Stimulated activated CD4-positive, alpha-beta T cell treated with anti-CD3 and anti-CD28 coated beads, Interleukin-12 subunit alpha, Interleukin-12 subunit beta, amount 100 ng/mL, for 4 hours (primary cell): ENCODE data around the gene TBX20.

ENCODE experiments used
- DNase-seq: peaks from one replicate; pipeline ENCODE4 v3.0.0-alpha.2; 2020

The TBX20 gene

GRCh38 chr7:35253710-35254495, at the start of gene TBX20:
Gene TBX20, minus strand, starts transcription at chr7:35254100. Its CDS starts 480 bp downstream, at chr7:35253620.
- DNase-seq = no peak

GRCh38 chr7:35289376-35289775, 35.5 kb upstream of the TBX20 start:
- DNase-seq = no peak

GRCh38 chr7:35286986-35287385, 33.1 kb upstream of the TBX20 start:
- no peak for DNase-seq

- no peak for DNase-seq
These were observed 32.5 kb upstream of the TBX20 start for GRCh38 chr7:35286422-35286821.

- no peak for DNase-seq
These were observed 31.9 kb upstream of the TBX20 start for GRCh38 chr7:35285799-35286198.

- no peak for DNase-seq
These were observed 27.0 kb upstream of the TBX20 start for GRCh38 chr7:35280902-35281301.

GRCh38 chr7:35277359-35277758, 23.5 kb upstream of the TBX20 start:
- no peak for DNase-seq

- DNase-seq = no peak
These were observed 18.3 kb upstream of the TBX20 start for GRCh38 chr7:35272246-35272645.

- DNase-seq = no peak
These were observed 15.1 kb upstream of the TBX20 start for GRCh38 chr7:35268953-35269352.

GRCh38 chr7:35267411-35267810, 13.5 kb upstream of the TBX20 start:
- DNase-seq = no peak

- DNase-seq = no peak
These were observed 9.5 kb upstream of the TBX20 start for GRCh38 chr7:35263396-35263795.

- no peak for DNase-seq
These were observed 7.8 kb upstream of the TBX20 start for GRCh38 chr7:35261476-35262285.

- no peak for DNase-seq
These were observed 7.1 kb upstream of the TBX20 start for GRCh38 chr7:35261041-35261440.

GRCh38 chr7:35260246-35260645, 6.3 kb upstream of the TBX20 start:
- no peak for DNase-seq

GRCh38 chr7:35259523-35259908, 5.6 kb upstream of the TBX20 start:
- DNase-seq = no peak

- DNase-seq = no peak
These were observed 5.1 kb upstream of the TBX20 start for GRCh38 chr7:35258868-35259522.

GRCh38 chr7:35258125-35258867, 4.4 kb upstream of the TBX20 start:
- DNase-seq = no peak

GRCh38 chr7:35257251-35258124, 3.6 kb upstream of the TBX20 start:
- no peak for DNase-seq

GRCh38 chr7:35256256-35257175, 2.6 kb upstream of the TBX20 start:
- no peak for DNase-seq

GRCh38 chr7:35255443-35256255, 1.7 kb upstream of the TBX20 start:
- DNase-seq = no peak
